Adrenal gland (tissue), 5 donors: ENCODE data around the gene ACSL6.

Source experiments
- CTCF ChIP-seq, 6 experiments: fragments of 450-650 bp in 4 of 6; fragments of 200-600 bp in 2 of 6; sonication (generic) in 1 of 6; IDR thresholded peaks; 1 replicate in 5 of 6; 2 replicates in 1 of 6; pipeline versions ENCODE4 v1.5.1 to v1.8.0; 2016 to 2021; ENCODE audit warnings: antibody characterized with exemption in 6 of 6, mild to moderate bottlenecking in 2 of 6, moderate library complexity in 1 of 6
- POLR2A ChIP-seq, 2 donors: fragments of 450-650 bp; IDR thresholded peaks; one replicate each; pipeline ENCODE4 v1.6.1; 2017; ENCODE audit warnings: antibody characterized with exemption in 2 of 2, mild to moderate bottlenecking in 2 of 2, moderate library complexity in 1 of 2
- donor health status: DM: no; HTN: no; CAD: no.

- no peak for TF ChIP-seq CTCF (IDR thresholded peaks at IDR 0.05)
- TF ChIP-seq POLR2A (IDR thresholded peaks at IDR 0.05) = no peak
Measured at GRCh38 chr5:131942016-131942415, 69.4 kb downstream of the ACSL6 start.
